ENCODE results near the gene COMMD3. TPM values are rescaled to one million over a fixed set of nuclear protein-coding genes. Genes with fewer than 3 reads are reported as not detected.
"Not testable (repeated sequence)": the region's sequence is repeated elsewhere in the genome, so short reads cannot be mapped to it uniquely, and the experiment has no call there.

Gene COMMD3
- total RNA-seq, 4 donors from 2014 or later, result 29.9 to 41.3 (median 31.4) TPM

GRCh38 chr10:22305721-22306120, 10.5 kb upstream of the COMMD3 start:
- WGBS, 2 donors, result 83 to 93% methylated on average over 2 of the region's 2 CpGs
- no peak overlapping the region for H3K27ac ChIP-seq
- no peak for DNase-seq
- no peaks in the 10 kb centered on the region for H3K4me1 ChIP-seq
- H3K4me3 ChIP-seq (replicated peaks in 1 of 3), result no peak overlapping the region
- no peaks in the 10 kb centered on the region for H3K36me3 ChIP-seq
- no peak for TF ChIP-seq CTCF (IDR thresholded peaks at IDR 0.05)
- no peaks in the 10 kb centered on the region for H3K9me3 ChIP-seq
- intact Hi-C loops (cut with DNase I), result loop anchor here (10.0 kb wide), 1 partner anchor 61 kb away; no protein-coding TSS in a partner anchor
- H3K27me3 ChIP-seq, result peaks cover 4% of the 10 kb centered on the region

- Histone ChIP-seq H3K4me3 (replicated peaks in 1 of 3) (no peak overlapping the region), H3K27ac (no peak overlapping the region), H3K36me3 (no peaks in the 10 kb centered on the region), H3K4me1 (no peaks in the 10 kb centered on the region), H3K27me3 (peaks cover 4% of the 10 kb centered on the region), H3K9me3 (no peaks in the 10 kb centered on the region)
- no peak for DNase-seq
- TF ChIP-seq CTCF (IDR thresholded peaks at IDR 0.05), result no peak
- no peak for TF ChIP-seq POLR2A (IDR thresholded peaks at IDR 0.05)
- 93 to 95% methylated on average over 2 of the region's 2 CpGs for WGBS, 2 donors
- intact Hi-C loops (cut with DNase I), result loop anchor here (10.0 kb wide), 1 partner anchor 64 kb away; no protein-coding TSS in a partner anchor
Measured at GRCh38 chr10:22308390-22308789, 7.8 kb upstream of the COMMD3 start.

- DNase-seq, result no peak
- Histone ChIP-seq H3K4me3 (replicated peaks in 1 of 3) (no peak overlapping the region), H3K9me3 (no peaks in the 10 kb centered on the region), H3K27ac (no peak overlapping the region), H3K36me3 (no peaks in the 10 kb centered on the region), H3K4me1 (no peaks in the 10 kb centered on the region), H3K27me3 (peaks cover 4% of the 10 kb centered on the region)
- 95% methylated on average over 4 of the region's 4 CpGs for WGBS, 2 donors
- intact Hi-C loops (cut with DNase I), result loop anchor here (10.0 kb wide), 1 partner anchor 65 kb away; no protein-coding TSS in a partner anchor
- TF ChIP-seq POLR2A (IDR thresholded peaks at IDR 0.05) (no peak), CTCF (IDR thresholded peaks at IDR 0.05) (no peak)
Measured at GRCh38 chr10:22309180-22310000, 6.8 kb upstream of the COMMD3 start.

GRCh38 chr10:22310012-22310411, 6.2 kb upstream of the COMMD3 start:
- DNase-seq; H3K4me1 ChIP-seq; H3K27ac ChIP-seq; H3K27me3 ChIP-seq; H3K4me3 ChIP-seq (replicated peaks in 1 of 3); H3K9me3 ChIP-seq; H3K36me3 ChIP-seq: not testable (repeated sequence)
- 96% methylated on average over 10 of the region's 10 CpGs for WGBS, 2 donors
- intact Hi-C loops (cut with DNase I), result loop anchor here (5.0 kb wide), 1 partner anchor 37 kb away; the partner anchor contains the start of gene SPAG6

- Histone ChIP-seq H3K36me3 (no peaks in the 10 kb centered on the region), H3K4me1 (no peaks in the 10 kb centered on the region), H3K27me3 (peaks cover 4% of the 10 kb centered on the region), H3K27ac (no peak overlapping the region), H3K4me3 (replicated peaks in 1 of 3) (no peak overlapping the region), H3K9me3 (no peaks in the 10 kb centered on the region)
- TF ChIP-seq CTCF (IDR thresholded peaks at IDR 0.05) (no peak), POLR2A (IDR thresholded peaks at IDR 0.05) (no peak)
- intact Hi-C loops (cut with DNase I), result loop anchor here (5.0 kb wide), 1 partner anchor 36 kb away; the partner anchor contains the start of gene SPAG6
- DNase-seq, result no peak
Measured at GRCh38 chr10:22310928-22311327, 5.3 kb upstream of the COMMD3 start.

Data from thyroid gland (tissue), 4 donors.